GF-D8 (cell line): ENCODE measurements around the gene ABHD17A.

Source experiments
- DNase-seq: peaks from one replicate; lab custom pipeline; 2025; lab: John Stamatoyannopoulos, UW

ABHD17A gene

DNA sequence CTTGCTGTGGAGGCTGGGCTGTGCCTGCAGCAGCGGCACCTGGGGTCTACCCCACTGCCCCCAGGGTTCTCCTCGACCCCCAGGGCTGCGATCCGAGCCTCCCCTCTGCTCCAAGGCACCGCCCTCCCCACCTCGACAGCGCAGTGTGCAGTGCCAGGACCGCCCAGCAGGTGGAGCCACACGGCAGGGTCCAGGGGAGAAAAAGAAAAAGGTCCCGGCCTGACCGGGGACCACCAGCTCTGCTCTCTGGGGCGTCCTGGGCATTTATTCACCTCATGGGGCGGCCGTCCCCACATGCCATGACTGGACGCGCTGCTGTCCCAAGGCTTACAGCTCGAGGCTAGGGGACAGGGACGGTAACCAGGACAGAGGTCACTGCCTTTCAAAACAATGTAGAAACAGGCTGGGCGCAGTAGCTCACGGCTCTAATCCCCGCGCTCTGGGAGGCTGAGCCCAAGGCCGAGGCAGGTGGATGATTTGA lies 47.6 kb downstream of the ABHD17A start:
- no peak for DNase-seq

DNA sequence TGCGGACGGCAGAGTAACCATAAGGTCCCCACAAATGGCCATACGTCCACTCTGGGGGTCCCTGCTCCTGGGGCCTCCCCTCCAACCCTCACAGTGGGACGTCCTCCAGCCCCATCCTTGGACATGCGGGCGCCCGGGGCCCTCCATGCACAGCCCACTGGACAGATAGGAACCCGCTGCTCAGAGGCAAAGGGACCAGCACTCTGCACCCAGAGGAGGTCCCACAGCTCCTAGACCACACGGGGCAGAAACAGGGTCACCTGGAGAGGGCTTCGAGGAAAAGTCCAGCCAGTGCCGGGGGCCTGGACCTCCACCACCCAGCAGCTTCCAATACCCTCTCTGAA lies 48.1 kb downstream of the ABHD17A start:
- no peak for DNase-seq

DNA sequence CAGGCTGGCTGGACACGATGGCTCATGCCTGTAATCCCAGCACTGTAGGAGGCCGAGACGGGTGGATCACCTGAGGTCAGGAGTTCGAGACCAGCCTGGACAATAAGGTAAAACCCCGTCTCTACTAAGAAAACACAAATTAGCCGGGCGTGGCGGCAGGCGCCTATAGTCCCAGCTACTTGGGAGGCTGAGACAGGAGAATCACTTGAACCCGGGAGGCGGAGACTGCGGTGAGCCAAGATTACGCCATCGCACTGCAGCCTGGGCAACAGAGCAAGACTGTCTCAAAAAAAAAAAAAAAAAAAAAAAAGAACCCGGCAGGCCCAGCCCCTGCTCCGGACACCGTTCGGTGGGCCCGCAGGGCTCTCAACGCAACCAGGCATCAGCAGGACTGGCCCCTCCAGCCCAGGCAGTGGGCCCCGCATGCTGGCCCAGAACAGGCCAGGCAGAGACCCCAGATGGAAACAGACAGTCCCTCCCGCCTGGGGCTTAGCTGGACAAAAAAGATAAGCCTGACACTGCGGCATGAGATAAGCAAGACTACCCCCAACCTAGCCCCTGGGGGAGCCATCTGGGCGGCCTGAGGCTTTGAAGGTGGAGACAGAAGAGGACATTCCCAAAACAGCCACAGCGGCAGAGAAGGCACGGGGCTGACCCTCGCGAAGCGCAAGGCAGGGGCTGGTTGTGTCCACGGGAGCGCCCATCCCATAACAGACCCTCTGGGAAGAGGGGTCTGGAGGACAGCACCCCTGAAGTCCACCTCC lies 48.7 kb downstream of the ABHD17A start:
- DNase-seq: no peak

DNA sequence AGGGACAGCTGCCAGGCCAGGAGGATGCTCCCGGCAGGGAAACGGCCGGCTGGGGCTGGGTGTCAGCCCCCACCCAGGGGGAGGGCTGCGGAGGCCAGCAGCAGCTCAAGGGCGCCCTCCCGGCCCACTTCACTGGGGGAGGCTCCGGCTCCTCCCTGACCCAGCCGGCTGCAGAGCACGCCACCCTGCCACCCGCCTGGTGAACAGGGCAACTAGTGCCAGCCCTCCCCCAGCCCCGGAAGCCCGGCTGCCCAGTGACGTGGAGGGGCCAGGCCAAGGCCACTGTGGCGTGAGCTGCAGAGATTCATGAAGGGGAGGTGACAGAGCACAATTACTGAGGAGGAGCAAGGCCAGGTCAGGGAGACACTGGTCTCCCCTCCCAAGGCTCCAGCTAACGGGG lies 51.8 kb downstream of the ABHD17A start:
- no peak for DNase-seq

DNA sequence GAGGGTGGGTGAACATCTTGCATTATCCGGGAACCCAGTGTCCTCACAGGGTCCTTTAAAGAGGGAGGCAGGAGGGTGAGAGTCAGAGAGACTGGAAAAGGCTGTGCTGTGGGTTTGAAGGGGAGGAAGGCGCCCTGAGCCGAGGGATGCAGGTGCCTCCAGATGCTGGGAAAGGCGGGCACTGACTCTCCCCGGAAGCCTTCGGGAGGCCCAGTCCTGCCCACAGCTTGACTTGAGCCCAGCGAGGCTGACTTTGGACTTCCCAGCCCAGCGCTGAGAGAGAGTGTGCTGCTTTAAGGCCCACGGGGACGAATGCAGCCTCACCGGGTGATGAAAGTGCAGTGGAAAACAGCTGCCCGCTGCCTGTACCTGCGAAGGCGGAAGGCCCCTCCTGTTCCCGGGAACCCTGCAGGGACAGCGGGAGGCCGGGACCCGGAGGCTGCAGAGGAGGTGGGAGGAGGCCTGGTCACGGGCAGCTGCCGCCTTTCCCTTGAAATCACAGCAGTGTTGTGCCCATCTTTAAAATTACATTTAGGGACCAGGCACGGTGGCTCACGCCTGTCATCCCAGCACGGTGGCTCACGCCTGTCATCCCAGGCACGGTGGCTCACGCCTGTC lies 53.1 kb downstream of the ABHD17A start:
- DNase-seq: no peak

DNA sequence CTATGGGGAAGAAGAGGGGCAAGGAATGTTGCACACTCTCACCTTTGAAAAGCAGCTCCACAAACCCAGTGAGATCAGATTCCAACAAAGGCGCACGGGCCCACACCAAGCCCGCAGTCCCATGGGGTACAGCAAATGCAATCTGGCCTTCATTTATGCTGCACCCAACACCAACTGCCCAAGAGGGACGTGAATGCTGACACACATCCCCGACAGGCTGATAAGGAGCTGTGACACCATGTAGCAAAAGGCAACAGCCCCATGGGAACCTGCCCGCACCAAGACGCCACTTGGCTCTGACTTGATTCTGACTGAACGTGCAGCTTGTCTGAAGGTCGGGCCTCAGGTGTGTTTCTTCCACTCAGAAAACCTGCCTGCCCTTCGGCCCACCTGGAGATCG lies 54.3 kb downstream of the ABHD17A start:
- no peak for DNase-seq

DNA sequence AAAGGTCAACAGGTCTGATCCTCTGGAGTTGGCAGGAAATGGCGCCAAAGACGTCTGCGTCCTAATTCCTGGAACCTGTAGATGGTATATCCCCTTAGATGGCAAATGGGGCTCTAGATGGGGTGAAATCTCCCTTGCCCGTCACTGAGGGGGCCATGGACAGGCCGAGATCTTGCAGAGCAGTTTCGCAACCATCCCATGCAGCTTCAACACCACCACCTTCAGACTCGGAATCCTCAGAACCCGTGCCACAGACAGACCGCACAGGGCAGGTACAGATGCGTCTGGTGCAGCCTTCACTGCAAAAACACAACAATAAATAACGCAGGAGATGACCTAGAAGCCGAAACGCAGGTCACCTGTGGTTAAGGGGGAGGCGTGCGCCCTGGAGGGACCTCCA lies 54.7 kb downstream of the ABHD17A start:
- no peak for DNase-seq

DNA sequence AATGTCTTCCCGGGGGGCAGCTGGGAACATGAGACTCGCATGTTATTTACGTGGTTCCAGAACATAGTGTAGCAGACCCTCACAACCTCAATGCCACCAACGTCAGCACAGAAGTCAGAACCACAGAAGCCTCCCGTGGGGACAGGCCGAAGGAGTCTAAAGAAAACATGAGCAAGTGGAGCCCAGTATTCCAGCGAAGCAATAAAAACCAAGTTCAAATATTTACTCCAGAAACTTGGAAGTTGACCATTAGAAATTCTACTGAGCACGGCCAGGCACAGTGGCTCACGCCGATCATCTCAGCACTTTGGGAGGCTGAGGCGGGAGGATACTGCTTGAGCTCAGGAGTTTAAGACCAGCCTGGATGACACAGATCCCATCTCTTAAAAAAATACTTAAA lies 55.3 kb downstream of the ABHD17A start:
- no peak for DNase-seq

DNA sequence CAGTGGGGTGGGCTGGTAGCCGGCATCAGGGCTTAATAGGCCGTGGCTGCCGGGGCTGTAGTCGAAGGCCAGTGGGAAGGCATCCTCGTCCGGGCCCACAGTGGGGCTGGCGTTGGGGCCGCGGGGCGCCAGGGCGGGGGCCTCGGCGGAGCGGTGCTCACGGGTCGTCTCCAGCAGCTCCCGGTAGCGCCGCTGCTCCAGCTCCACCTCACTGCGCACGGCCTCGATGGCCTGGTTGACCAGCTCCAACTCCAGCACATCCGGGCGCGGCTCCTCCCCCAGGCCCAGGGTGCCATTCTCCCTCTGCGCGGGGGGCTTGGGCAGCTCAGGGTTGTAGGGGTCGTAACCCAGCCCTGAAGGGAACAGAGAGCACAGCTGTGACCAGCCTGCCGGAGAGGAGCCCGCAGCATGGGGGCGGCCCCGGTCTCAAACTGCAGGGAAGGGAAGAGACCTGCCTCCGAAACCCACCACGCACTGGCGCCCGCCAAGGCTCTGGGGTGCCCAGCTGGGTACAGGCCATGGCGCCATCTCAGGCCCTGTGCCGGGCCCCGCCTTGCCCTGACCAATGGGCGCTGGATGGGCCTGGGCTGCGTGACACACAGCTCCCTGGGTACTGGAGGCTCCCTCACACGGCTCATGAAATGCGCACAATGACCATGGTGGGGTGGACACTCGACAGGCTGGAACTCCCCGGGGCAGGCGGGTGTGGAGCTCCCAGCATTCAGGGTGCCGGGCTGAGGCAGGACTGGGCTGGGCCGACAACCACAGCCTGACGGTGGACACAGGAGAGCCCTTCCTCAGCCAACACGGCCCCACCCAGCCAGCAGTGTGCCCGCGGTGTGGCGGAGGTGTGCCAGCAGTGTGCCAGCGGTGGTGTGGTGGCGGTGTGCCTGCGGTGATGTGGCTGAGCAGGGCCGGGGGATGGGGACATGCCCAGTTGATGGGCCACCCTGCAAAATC lies 56.7 kb downstream of the ABHD17A start:
- no peak for DNase-seq

DNA sequence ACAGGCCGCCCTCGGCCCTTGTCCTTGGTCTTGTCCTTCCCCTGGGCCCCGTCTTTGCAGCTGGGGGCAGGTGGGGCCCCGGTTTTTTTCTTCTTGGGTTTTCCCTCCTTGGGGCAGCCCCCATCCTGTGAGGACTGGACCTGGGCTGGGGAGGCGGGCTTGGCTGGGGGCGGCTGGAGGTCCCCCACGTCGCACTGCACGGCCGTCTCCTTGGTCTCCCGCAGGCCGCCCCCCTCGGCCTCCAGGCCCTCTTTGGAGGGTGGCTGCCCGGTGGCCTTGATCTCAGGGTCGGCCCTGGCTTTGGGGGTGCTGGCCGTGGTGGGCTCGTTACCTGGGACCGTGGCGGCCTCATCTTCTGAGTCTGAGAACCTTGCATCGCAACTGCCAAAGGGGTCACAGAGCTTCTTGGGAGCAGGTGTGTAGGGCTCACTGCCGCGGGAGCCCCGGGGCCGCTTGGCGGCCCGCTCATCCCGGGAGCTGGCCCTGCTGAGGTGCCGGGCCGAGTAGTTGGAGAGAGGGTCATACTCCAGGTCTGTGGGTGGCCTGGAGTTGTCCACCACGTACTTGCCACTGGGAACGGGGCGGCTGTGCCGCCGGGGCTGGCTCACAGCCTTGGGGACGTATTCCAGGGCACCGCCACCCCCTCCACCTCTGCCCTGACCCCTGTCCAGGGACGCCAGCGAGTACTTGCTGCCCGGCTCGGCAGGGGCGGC lies 57.6 kb downstream of the ABHD17A start:
- no peak for DNase-seq
